HepG2 (cell line): ENCODE measurements around the gene THUMPD2. TPM values are rescaled to one million over a fixed set of nuclear protein-coding genes. Genes with fewer than 3 reads are reported as not detected.

ENCODE experiments used
- ATAC-seq: fragments of 200-7000 bp; cut with Tn5 transposase; 3 replicates; pipeline ENCODE4 v1.9.1; 2020; ENCODE audit warnings: mild to moderate bottlenecking, moderate library complexity
- BruUV-seq: library from RNA; stranded (reverse); fragments of 400-500 nt; replicated peaks from 2 replicates; lab custom pipeline; 2021; lab: Mats Ljungman, UMichigan
- CTCF ChIA-PET: fragments of 300-600 bp; formaldehyde crosslinking; extraction: SDS; loops from one replicate; lab custom pipeline; 2021; ENCODE audit warnings: low total read pairs, inconsistent platforms, low intra/inter-chr PET ratio; lab: Yijun Ruan, JAX
- POLR2A ChIA-PET: fragments of 350-600 bp; sonication (Branson Sonifier 250); formaldehyde crosslinking; loops from one replicate; lab custom pipeline; 2020; ENCODE audit warnings: antibody characterized with exemption, inconsistent platforms; lab: Yijun Ruan, JAX
- DNase-seq: peaks from one replicate; pipeline ENCODE4 v3.0.0-alpha.2; 2015; ENCODE audit warnings: low spot score
- FAIRE-seq: peaks from 3 replicates; lab custom pipeline; 2011; peaks lifted over from hg19 to GRCh38; lab: Jason Lieb, UNC
- H2AFZ ChIP-seq: one replicate; pipeline ENCODE4 v1.6.1; 2011; ENCODE audit warnings: low read length, inconsistent platforms
- H3K27ac ChIP-seq: fragments of 300-600 bp; 3 replicates; pipeline ENCODE4 v1.8.0; 2011; ENCODE audit warnings: mixed run types, mild to moderate bottlenecking, mixed read lengths, low read length, inconsistent platforms; ENCODE audit not compliant: insufficient read depth; ENCODE audit errors: extremely low read length
- H3K27me3 ChIP-seq, 2 experiments: fragments of 200-600 bp in 1 of 2; 2 replicates in 1 of 2; 3 replicates in 1 of 2; pipeline versions ENCODE4 v1.6.0 to v1.8.0; 2011; ENCODE audit warnings: low read length in 2 of 2, mild to moderate bottlenecking in 2 of 2, moderate library complexity in 2 of 2, inconsistent platforms in 1 of 2; ENCODE audit not compliant: insufficient read depth in 2 of 2, control insufficient read depth in 1 of 2
- H3K36me3 ChIP-seq, 2 experiments: fragments of 200-600 bp in 1 of 2; replicated peaks in 1 of 2; 2 replicates in 1 of 2; 3 replicates in 1 of 2; pipeline versions ENCODE4 v1.5.1 to v1.8.0; 2011; ENCODE audit warnings: low read length in 2 of 2, inconsistent platforms in 1 of 2; ENCODE audit not compliant: insufficient read depth in 2 of 2, control insufficient read depth in 1 of 2
- H3K4me1 ChIP-seq: 2 replicates; pipeline ENCODE4 v1.5.1; 2012; ENCODE audit warnings: low read length, inconsistent platforms; ENCODE audit not compliant: insufficient read depth
- H3K4me2 ChIP-seq: 2 replicates; pipeline ENCODE4 v1.6.0; 2011; ENCODE audit warnings: low read depth, low read length, inconsistent platforms
- H3K4me3 ChIP-seq, 3 experiments: fragments of 200-600 bp in 1 of 3; sonication (generic), shearing (Covaris generic) in 1 of 3; replicated peaks in 1 of 3; 2 replicates each; pipeline ENCODE4 v1.5.1; 2011 to 2016; ENCODE audit warnings: low read length in 3 of 3, inconsistent platforms in 2 of 3, low read depth in 2 of 3, mild to moderate bottlenecking in 2 of 3, control low read depth in 1 of 3, mixed read lengths in 1 of 3; ENCODE audit not compliant: insufficient read depth in 1 of 3
- H3K79me2 ChIP-seq: one replicate; pipeline ENCODE4 v1.6.1; 2011; ENCODE audit warnings: low read length, inconsistent platforms; ENCODE audit not compliant: insufficient read depth
- H3K9ac ChIP-seq: 2 replicates; pipeline ENCODE4 v1.6.0; 2011; ENCODE audit warnings: mild to moderate bottlenecking, low read depth, low read length, inconsistent platforms; ENCODE audit not compliant: insufficient read depth
- H3K9me3 ChIP-seq: 2 replicates; pipeline ENCODE4 v1.5.1; 2012; ENCODE audit warnings: mild to moderate bottlenecking, low read length
- H4K20me1 ChIP-seq: 2 replicates; pipeline ENCODE4 v1.6.0; 2011; ENCODE audit warnings: inconsistent platforms, mild to moderate bottlenecking, low read length, moderate library complexity; ENCODE audit not compliant: insufficient read depth
- CEBPB ChIP-seq: IDR thresholded peaks from 2 replicates; pipeline ENCODE4 v1.6.1; 2011; ENCODE audit warnings: low read depth, low read length, improper control_type of control experiment, borderline replicate concordance
- EZH2 ChIP-seq: conservative IDR thresholded peaks from 2 replicates; pipeline ENCODE4 v1.6.1; 2012; ENCODE audit warnings: mild to moderate bottlenecking, low read depth, low read length, moderate library complexity
- FOXA1 ChIP-seq, 2 experiments: fragments of 450-650 bp in 1 of 2; sonication (generic) in 1 of 2; formaldehyde crosslinking in 1 of 2; IDR thresholded peaks; 2 replicates each; pipeline versions ENCODE4 v1.4.0 to v1.6.1; 2016 to 2020; ENCODE audit warnings: missing genetic modification reagents in 1 of 2
- FOXA3 ChIP-seq: IDR thresholded peaks from 2 replicates; pipeline ENCODE4 v1.6.1; 2016; ENCODE audit warnings: missing genetic modification reagents, missing compliant biosample characterization
- NR2C2 ChIP-seq: sonication (generic); formaldehyde crosslinking; IDR thresholded peaks from 2 replicates; pipeline ENCODE4 v1.4.0; 2020; ENCODE audit warnings: missing genetic modification reagents, mild to moderate bottlenecking, moderate library complexity, borderline replicate concordance
- SNAI1 ChIP-seq: sonication (generic); formaldehyde crosslinking; IDR thresholded peaks from 2 replicates; pipeline ENCODE4 v1.5.0; 2020; ENCODE audit warnings: mild to moderate bottlenecking, missing genetic modification reagents, borderline replicate concordance
- ZNF180 ChIP-seq: sonication (generic); formaldehyde crosslinking; IDR thresholded peaks from 2 replicates; pipeline ENCODE4 v1.4.0; 2020; ENCODE audit warnings: low read depth, missing genetic modification reagents, borderline replicate concordance
- WGBS: methylation state at CpG from one replicate; pipeline ENCODE4 v1.1.6; 2017; ENCODE audit warnings: low lambda C conversion rate; 5-methylcytosine and 5-hydroxymethylcytosine counted together
- in situ Hi-C: cut with HindIII; loops from 2 replicates; pipeline ENCODE4 v1.10.0; 2017; ENCODE audit warnings: low pct_unique_long_range_greater_than_20kb; ENCODE audit not compliant: extremely low pct_ligation_motif_present
- intact Hi-C: fragments of 100-400 bp; cut with micrococcal nuclease; formaldehyde crosslinking; loops from one replicate; pipeline ENCODE4 v1.10.0; 2022; ENCODE audit not compliant: unreplicated experiment
- polyA plus RNA-seq, 8 experiments: library from polyadenylated mRNA; depleted of rRNA in 3 of 8; stranded (reverse) in 7 of 8; unstranded in 1 of 8; fragments of >200 nt; fragmentation: Illumina TruSeq in 4 of 8; extraction: Trizol in 4 of 8; gene quantifications; 2 replicates each; pipeline versions ENCODE4 v1.2.1 to v1.2.3, GENCODE V29; 2011 to 2016; ENCODE audit warnings: low read depth in 4 of 8, missing spikeins in 1 of 8, mixed read lengths in 1 of 8; ENCODE audit not compliant: insufficient read depth in 1 of 8
- total RNA-seq, 5 experiments: library from RNA; depleted of rRNA; stranded (reverse); fragments of >200 nt; fragmentation: Illumina TruSeq; extraction: Trizol; gene quantifications; 2 replicates each; pipeline ENCODE4 v1.2.3, GENCODE V29; 2016; ENCODE audit warnings: low read depth in 1 of 5
- TF ChIP-seq, protein P1 (sequence below): fragments of 450-650 bp; IDR thresholded peaks from 2 replicates; pipeline ENCODE4 v1.6.1; 2016

The THUMPD2 gene
- total and polyA plus RNA-seq, 2 of the 13 experiments (the other 11 are each of a cell fraction or from before 2014, with no cell fraction given), result 11.8 to 15.6 TPM

DNA sequence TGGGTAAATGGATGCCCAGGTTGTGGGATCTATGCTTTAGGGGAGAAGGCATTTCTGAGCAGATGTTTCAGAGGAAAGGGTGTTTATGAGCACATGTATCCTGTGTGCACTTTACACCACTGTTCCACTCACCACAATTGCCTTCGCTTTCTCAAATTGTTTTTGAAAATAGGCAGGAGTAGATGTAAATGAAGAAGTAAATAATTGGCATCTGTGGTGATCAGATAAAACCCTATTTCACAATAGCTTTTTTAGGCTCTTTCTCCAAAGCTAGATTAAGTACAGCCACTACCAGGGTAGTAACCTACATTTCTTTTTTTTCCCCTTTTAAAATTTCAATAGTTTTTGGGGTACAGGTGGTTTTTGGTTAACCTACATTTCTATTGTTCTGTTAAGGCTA, 72.7 kb downstream of the THUMPD2 start:
- TF ChIP-seq, protein P1, sequence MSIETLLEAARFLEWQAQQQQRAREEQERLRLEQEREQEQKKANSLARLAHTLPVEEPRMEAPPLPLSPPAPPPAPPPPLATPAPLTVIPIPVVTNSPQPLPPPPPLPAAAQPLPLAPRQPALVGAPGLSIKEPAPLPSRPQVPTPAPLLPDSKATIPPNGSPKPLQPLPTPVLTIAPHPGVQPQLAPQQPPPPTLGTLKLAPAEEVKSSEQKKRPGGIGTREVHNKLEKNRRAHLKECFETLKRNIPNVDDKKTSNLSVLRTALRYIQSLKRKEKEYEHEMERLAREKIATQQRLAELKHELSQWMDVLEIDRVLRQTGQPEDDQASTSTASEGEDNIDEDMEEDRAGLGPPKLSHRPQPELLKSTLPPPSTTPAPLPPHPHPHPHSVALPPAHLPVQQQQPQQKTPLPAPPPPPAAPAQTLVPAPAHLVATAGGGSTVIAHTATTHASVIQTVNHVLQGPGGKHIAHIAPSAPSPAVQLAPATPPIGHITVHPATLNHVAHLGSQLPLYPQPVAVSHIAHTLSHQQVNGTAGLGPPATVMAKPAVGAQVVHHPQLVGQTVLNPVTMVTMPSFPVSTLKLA, result peak; percentile 32; the same call in 1 of the 2 replicates
- TF ChIP-seq ZNF180 (CRISPR knock-in tag), result no peak
- TF ChIP-seq CEBPB, result peak; percentile 55
- H4K20me1 ChIP-seq, result no peaks in the 10 kb centered on the region
- WGBS, result 82% methylated on average over 1 of the region's 1 CpG
- ATAC-seq (no peak), FAIRE-seq (no peak), DNase-seq (no peak)
- BruUV-seq, result no TSS peak
- H3K4me2 ChIP-seq, result no peak overlapping the region
- H3K36me3 ChIP-seq, result no peaks in the 10 kb centered on the region
- intact Hi-C loops (no loop called here), in situ Hi-C loops (no loop called here)
- no peak overlapping the region for H3K4me3 ChIP-seq
- peaks cover 31% of the 10 kb centered on the region for H3K4me1 ChIP-seq
- H2AFZ ChIP-seq, result no peak overlapping the region
- POLR2A ChIA-PET, result no interaction called here
- peaks cover 0 to 8% of the 10 kb centered on the region in 2 experiments; a peak in 1 of 5 replicates for H3K27me3 ChIP-seq
- peaks cover 11% of the 10 kb centered on the region for H3K9me3 ChIP-seq
- no peaks in the 10 kb centered on the region for H3K79me2 ChIP-seq
- no peak overlapping the region for H3K9ac ChIP-seq
- no peak overlapping the region for H3K27ac ChIP-seq
- CTCF ChIA-PET, result no interaction called here

DNA sequence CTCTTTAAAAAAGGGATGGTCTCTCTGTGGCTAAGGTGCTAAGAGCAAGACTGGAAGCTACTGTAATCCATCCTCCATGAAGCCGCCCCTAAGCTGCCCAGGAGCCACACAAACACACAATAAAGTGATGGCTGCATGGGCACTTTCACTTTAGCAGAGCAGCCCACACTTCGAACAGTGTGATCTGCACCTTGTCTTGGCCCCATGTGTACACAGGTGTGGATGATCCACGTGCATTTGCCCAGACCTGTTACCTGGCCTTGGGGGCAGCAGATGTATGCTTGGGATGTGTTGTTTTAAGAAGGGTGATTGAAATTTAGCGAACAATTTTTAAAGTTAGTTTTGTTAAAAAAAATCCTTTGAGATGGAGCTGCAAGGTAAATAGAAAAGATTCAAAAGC, 73.4 kb downstream of the THUMPD2 start:
- Histone ChIP-seq H4K20me1 (no peaks in the 10 kb centered on the region), H3K36me3 (no peaks in the 10 kb centered on the region), H3K4me1 (peaks cover 28% of the 10 kb centered on the region), H3K9ac (no peak overlapping the region), H3K4me2 (peak overlapping the region; percentile 52), H3K4me3 (no peak overlapping the region), H3K9me3 (peaks cover 17% of the 10 kb centered on the region), H3K27ac (no peak overlapping the region), H2AFZ (no peak overlapping the region), H3K79me2 (no peaks in the 10 kb centered on the region), H3K27me3 (peaks cover 0 to 4% of the 10 kb centered on the region in 2 experiments; a peak in 1 of 5 replicates)
- ATAC-seq (no peak), FAIRE-seq (no peak), DNase-seq (no peak)
- no TSS peak for BruUV-seq
- CTCF ChIA-PET, result no interaction called here
- WGBS, result 25% methylated on average over 4 of the region's 4 CpGs
- POLR2A ChIA-PET, result no interaction called here
- intact Hi-C loops (loop anchor here (2.0 kb wide), 1 partner anchor 13 kb away; no protein-coding TSS in a partner anchor), in situ Hi-C loops (no loop called here)
- TF ChIP-seq FOXA3 (CRISPR knock-in tag) (0 out of 2 replicates have a peak, but pooled peaks have one; percentile 11), FOXA1 (IDR thresholded peaks at IDR 0.05) (no peak), FOXA1 (CRISPR knock-in tag; IDR thresholded peaks at IDR 0.05) (peak; percentile 47; the same call in 1 of the 2 replicates), EZH2 (no peak), NR2C2 (CRISPR knock-in tag) (no peak), SNAI1 (CRISPR knock-in tag) (no peak)
